Suppressor macrophage treated with lipopolysaccharide for 4 hours (primary cell): ENCODE results near the gene SHQ1.

Source experiments
- DNase-seq: peaks from one replicate; pipeline ENCODE4 v3.0.0-alpha.2; 2020

The SHQ1 gene

GRCh38 chr3:72702390-72702789 lies 145.9 kb downstream of the SHQ1 start:
- no peak for DNase-seq

- DNase-seq: no peak
Measured at GRCh38 chr3:72700106-72700505, 148.1 kb downstream of the SHQ1 start.

GRCh38 chr3:72699631-72700030 lies 148.6 kb downstream of the SHQ1 start:
- no peak for DNase-seq
